ENCODE data around the gene MAPK8IP1. TPM values are rescaled to one million over a fixed set of nuclear protein-coding genes. Genes with fewer than 3 reads are reported as not detected.
A peak's percentile ranks its signal among the peaks of the same experiment; 100 is the strongest.
"Not testable (repeated sequence)": the region's sequence is repeated elsewhere in the genome, so short reads cannot be mapped to it uniquely, and the experiment has no call there.

Gene MAPK8IP1
- 0.83 TPM in 1 of 2 replicates, not detected in the other for total RNA-seq (2014; rRNA removed; shearing (Covaris generic); ENCODE audit: low replicate concordance)

DNA sequence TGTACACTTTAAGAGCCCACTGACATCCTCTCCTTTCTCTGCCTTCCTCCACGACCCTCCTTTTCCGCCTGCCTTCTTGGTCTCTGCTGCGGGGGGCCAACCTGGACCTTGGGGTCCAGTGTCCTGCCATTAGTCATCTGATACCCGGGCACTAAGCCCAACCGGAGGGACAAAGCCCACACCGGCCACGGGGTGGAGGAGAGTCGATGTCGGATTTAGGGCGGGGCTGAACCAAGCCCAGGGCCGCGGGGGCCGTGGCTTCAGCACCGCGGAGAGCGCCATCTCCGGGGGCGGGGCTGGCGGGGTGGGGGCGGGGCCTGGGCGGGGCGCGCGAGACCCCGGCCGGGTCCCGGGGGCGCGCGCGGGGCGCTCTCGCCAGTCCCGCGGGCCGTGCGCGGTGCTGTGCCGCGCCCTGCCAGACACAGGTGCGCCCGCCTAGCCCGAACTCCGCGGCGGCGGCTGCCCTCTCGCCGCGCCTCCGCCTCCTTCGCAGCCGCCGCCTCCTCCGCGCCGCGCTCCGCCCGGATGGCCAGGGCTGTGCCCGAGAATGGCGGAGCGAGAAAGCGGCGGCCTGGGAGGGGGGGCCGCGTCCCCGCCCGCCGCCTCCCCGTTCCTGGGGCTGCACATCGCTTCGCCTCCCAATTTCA is at the start of gene MAPK8IP1:
Gene MAPK8IP1, plus strand, starts transcription at position 378 of the 647 bp plus-strand sequence. Its CDS starts 170 bp downstream, at position 548.
- H3K4me1 ChIP-seq (ENCODE audit: low read length) = peaks cover 11% of the 10 kb centered on the region
- H3K4me3 ChIP-seq (ENCODE audit: low read length) = peak within 1 kb of the TSS; percentile 72

DNA sequence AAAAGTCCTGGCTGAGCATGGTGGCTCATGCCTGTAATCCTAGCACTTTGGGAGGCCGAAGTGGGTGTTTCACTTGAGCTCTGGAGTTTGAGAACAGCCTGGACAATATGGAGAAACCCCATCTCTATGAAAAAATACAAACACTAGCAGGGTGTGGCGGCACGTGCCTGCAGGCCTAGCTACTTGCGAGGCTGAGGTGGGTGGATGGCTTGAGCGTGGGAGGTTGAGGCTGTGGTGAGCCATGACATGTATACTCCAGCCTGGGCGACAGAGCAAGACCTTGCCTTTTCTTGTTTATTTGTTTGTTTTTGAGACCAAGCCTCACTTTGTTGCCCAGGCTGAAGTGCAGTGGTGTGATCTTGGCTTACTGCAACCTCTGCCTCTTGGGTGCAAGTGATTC is 46.2 kb upstream of the MAPK8IP1 start:
- no peaks in the 10 kb centered on the region for H3K79me2 ChIP-seq (ENCODE audit: low read length)
- H3K27ac ChIP-seq (ENCODE audit: low read length) = no peak overlapping the region
- H3K4me1 ChIP-seq (ENCODE audit: low read length) = peaks cover 4% of the 10 kb centered on the region
- H3K27me3 ChIP-seq (ENCODE audit: low read length) = no peaks in the 10 kb centered on the region
- H4K20me1 ChIP-seq (ENCODE audit: insufficient read depth, low read depth, low read length) = no peaks in the 10 kb centered on the region
- H3K36me3 ChIP-seq (ENCODE audit: insufficient read depth, low read length) = no peaks in the 10 kb centered on the region
- no peaks in the 10 kb centered on the region for H3K9me2 ChIP-seq (replicated peaks; ENCODE audit: insufficient read depth, low read length)
- no peaks in the 10 kb centered on the region for H3K9me3 ChIP-seq (ENCODE audit: low read length)
- no peak overlapping the region for H3K4me2 ChIP-seq (ENCODE audit: low read depth, low read length, poor library complexity, severe bottlenecking)
- no peak overlapping the region for H3K9ac ChIP-seq (ENCODE audit: low read length)
- no peak for DNase-seq
- no peak overlapping the region for H3K4me3 ChIP-seq (ENCODE audit: low read length)
- no peak overlapping the region for H2AFZ ChIP-seq (ENCODE audit: low read length)

More for the DNA sequence above, at the start of gene MAPK8IP1:
- Histone ChIP-seq H2AFZ (ENCODE audit: low read length) (no peak within 1 kb of the TSS), H3K27me3 (ENCODE audit: low read length) (no peaks in the 10 kb centered on the region), H3K79me2 (ENCODE audit: low read length) (no peaks in the 10 kb centered on the region), H4K20me1 (ENCODE audit: insufficient read depth, low read depth, low read length) (peaks cover 6% of the 10 kb centered on the region; the same call in 1 of the 2 replicates), H3K27ac (ENCODE audit: low read length) (no peak within 1 kb of the TSS), H3K4me2 (ENCODE audit: low read depth, low read length, poor library complexity, severe bottlenecking) (peak within 1 kb of the TSS; percentile 80), H3K36me3 (ENCODE audit: insufficient read depth, low read length) (no peaks in the 10 kb centered on the region), H3K9me3 (ENCODE audit: low read length) (no peaks in the 10 kb centered on the region), H3K9me2 (replicated peaks; ENCODE audit: insufficient read depth, low read length) (no peaks in the 10 kb centered on the region), H3K9ac (ENCODE audit: low read length) (peak within 1 kb of the TSS; percentile 58)
- DNase-seq = peak; percentile 84

DNA sequence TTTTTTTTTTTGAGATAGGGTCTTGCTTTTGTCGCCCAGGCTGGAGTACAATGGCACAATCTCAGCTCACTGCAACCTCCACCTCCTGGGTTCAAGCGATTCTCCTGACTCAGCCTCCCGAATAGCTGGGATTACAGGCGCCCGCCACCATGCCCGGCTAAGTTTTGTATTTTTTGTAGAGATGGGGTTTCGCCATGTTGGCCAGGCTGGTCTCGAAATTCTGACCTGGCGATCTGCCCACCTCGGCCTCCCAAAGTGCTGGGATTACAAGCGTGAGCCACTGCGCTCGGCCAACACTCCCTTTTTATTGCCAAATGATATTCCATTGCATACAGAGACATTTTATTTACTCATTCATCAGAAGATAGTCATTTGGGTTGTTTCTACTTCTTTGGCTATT is 45.2 kb upstream of the MAPK8IP1 start:
- not testable (repeated sequence) for H3K27me3 ChIP-seq (ENCODE audit: low read length); H3K9me3 ChIP-seq (ENCODE audit: low read length); DNase-seq; H3K9ac ChIP-seq (ENCODE audit: low read length); H3K9me2 ChIP-seq (replicated peaks; ENCODE audit: insufficient read depth, low read length); H3K4me3 ChIP-seq (ENCODE audit: low read length); H3K4me2 ChIP-seq (ENCODE audit: low read depth, low read length, poor library complexity, severe bottlenecking); H2AFZ ChIP-seq (ENCODE audit: low read length); H3K4me1 ChIP-seq (ENCODE audit: low read length); H4K20me1 ChIP-seq (ENCODE audit: insufficient read depth, low read depth, low read length); H3K36me3 ChIP-seq (ENCODE audit: insufficient read depth, low read length); H3K79me2 ChIP-seq (ENCODE audit: low read length); H3K27ac ChIP-seq (ENCODE audit: low read length)

DNA sequence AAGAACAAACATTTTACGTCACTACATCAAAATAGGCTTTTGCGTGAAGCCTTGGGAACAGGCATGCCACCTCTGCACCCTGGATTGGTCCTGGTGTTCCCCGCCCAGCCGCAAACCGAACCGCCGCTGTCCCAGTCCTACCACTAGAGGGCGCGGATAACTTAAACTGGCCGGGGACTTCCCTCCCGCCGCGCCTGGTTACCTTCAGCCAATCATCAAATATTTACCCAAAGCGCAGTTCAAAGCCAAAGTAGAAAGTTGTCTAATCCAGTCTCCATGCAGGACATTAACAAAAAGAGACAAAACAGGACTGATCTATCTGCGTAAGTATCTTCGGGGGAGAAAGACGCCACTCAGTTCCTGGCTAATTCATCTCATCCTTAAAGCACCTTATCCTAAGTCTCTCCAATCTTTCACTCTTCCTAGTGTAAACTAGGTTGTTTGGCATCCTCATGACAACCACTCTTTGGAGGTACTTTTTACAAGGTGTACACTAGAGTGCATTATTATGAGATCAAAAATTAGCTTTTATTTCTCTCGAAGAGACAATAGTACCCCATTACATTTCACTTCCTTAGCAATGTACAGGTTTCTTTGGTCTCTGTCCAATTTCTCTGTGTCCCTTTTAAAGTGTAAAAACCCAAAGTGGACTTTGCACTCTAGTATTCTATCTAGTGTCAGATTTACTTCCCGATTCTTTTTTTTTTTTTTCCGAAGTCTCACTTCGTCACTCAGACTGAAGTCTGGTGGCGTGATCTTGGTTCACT is 42.1 kb upstream of the MAPK8IP1 start:
- H3K9ac ChIP-seq (ENCODE audit: low read length) = no peak overlapping the region
- H3K9me2 ChIP-seq (replicated peaks; ENCODE audit: insufficient read depth, low read length) = no peaks in the 10 kb centered on the region
- H3K27me3 ChIP-seq (ENCODE audit: low read length) = no peaks in the 10 kb centered on the region
- H3K4me1 ChIP-seq (ENCODE audit: low read length) = peaks cover 17% of the 10 kb centered on the region
- peaks cover 3% of the 10 kb centered on the region for H4K20me1 ChIP-seq (ENCODE audit: insufficient read depth, low read depth, low read length)
- H3K27ac ChIP-seq (ENCODE audit: low read length) = no peak overlapping the region
- DNase-seq = peak; percentile 94
- peak overlapping the region; percentile 46 for H3K4me2 ChIP-seq (ENCODE audit: low read depth, low read length, poor library complexity, severe bottlenecking)
- peaks cover under 1% of the 10 kb centered on the region; the same call in 1 of the 2 replicates for H3K79me2 ChIP-seq (ENCODE audit: low read length)
- no peaks in the 10 kb centered on the region for H3K9me3 ChIP-seq (ENCODE audit: low read length)
- peak overlapping the region; percentile 27; the same call in 1 of the 2 replicates for H2AFZ ChIP-seq (ENCODE audit: low read length)
- H3K4me3 ChIP-seq (ENCODE audit: low read length) = no peak overlapping the region; the same call in 1 of the 2 replicates
- H3K36me3 ChIP-seq (ENCODE audit: insufficient read depth, low read length) = no peaks in the 10 kb centered on the region

DNA sequence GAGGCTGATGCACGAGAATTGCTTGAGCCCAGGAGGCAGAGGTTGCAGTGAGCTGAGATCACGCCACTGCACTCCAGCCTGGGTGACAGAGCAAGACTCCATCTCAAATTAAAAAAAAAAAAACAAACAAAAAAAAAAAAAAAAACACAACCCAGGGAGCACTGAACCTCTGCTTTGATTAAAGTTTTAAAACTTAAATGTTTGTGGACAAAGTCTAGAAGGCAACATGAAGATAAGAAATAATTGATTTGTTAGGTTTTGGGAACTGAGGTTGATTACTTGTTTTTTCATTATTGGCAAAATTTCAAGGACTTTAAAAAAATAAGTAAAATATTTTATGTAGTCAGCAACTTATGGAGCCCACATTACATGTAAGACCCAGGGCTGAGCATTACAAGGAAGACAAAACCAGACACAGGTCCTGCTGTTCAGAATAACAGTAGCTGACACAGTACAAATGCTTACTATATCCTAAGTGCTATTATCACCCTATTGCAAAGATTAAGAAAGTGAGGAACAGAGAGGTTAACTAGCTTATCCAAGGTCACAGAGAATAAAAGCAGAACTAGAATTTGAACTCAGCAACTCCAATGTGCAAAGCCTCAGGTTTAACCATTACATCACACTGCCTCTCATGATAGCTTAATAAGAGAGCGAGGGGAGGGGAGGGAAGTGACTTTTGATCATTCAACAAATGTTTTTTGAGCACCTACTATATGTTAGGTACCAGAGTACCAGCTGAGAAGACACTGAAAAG is 40.5 kb upstream of the MAPK8IP1 start:
- H3K9me3 ChIP-seq (ENCODE audit: low read length) = no peaks in the 10 kb centered on the region
- no peaks in the 10 kb centered on the region for H3K27me3 ChIP-seq (ENCODE audit: low read length)
- no peak overlapping the region for H3K9ac ChIP-seq (ENCODE audit: low read length)
- H3K4me3 ChIP-seq (ENCODE audit: low read length) = no peak overlapping the region
- H2AFZ ChIP-seq (ENCODE audit: low read length) = no peak overlapping the region
- H3K4me2 ChIP-seq (ENCODE audit: low read depth, low read length, poor library complexity, severe bottlenecking) = no peak overlapping the region
- H3K27ac ChIP-seq (ENCODE audit: low read length) = no peak overlapping the region
- H3K9me2 ChIP-seq (replicated peaks; ENCODE audit: insufficient read depth, low read length) = no peaks in the 10 kb centered on the region
- peaks cover 24% of the 10 kb centered on the region for H3K4me1 ChIP-seq (ENCODE audit: low read length)
- DNase-seq = no peak
- H3K36me3 ChIP-seq (ENCODE audit: insufficient read depth, low read length) = 0 out of 2 replicates have a peak, but pooled peaks cover 3% of the 10 kb centered on the region
- peaks cover 16% of the 10 kb centered on the region for H4K20me1 ChIP-seq (ENCODE audit: insufficient read depth, low read depth, low read length)
- peaks cover 8% of the 10 kb centered on the region; the same call in 1 of the 2 replicates for H3K79me2 ChIP-seq (ENCODE audit: low read length)

DNA sequence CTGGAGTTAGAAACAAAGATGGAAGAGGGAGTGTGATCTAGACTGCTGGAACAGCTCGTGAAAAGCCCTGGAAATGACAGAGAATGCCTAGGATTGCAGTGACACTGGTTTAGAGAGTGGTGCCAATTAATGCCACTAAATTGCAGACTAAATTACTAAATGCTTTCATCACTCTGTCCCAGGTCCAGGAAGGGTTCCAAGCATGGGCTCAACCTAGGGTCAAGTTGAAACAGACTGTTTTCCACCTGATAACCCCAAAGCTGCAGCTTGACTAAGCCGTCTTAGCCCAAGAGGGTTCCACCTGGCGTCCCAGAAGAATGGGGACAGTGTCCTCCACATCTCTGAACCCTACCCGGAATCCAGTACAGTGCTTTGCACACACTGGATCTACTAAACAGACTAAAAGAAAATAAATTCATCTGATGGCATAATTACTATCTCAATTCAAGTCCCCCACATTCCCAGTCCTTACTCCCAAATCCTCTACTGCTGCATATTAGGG is 39.2 kb upstream of the MAPK8IP1 start:
- peaks cover 24% of the 10 kb centered on the region for H3K4me1 ChIP-seq (ENCODE audit: low read length)
- H3K9me2 ChIP-seq (replicated peaks; ENCODE audit: insufficient read depth, low read length) = no peaks in the 10 kb centered on the region
- peaks cover 28% of the 10 kb centered on the region for H4K20me1 ChIP-seq (ENCODE audit: insufficient read depth, low read depth, low read length)
- 0 out of 2 replicates have a peak overlapping the region, but pooled peaks have one; percentile 58 for H3K9ac ChIP-seq (ENCODE audit: low read length)
- 0 out of 2 replicates have a peak, but pooled peaks cover 3% of the 10 kb centered on the region for H3K36me3 ChIP-seq (ENCODE audit: insufficient read depth, low read length)
- peak overlapping the region; percentile 75 for H3K4me2 ChIP-seq (ENCODE audit: low read depth, low read length, poor library complexity, severe bottlenecking)
- no peak overlapping the region for H3K27ac ChIP-seq (ENCODE audit: low read length)
- peak overlapping the region; percentile 97; the same call in 1 of the 2 replicates for H3K4me3 ChIP-seq (ENCODE audit: low read length)
- H3K79me2 ChIP-seq (ENCODE audit: low read length) = peaks cover 8% of the 10 kb centered on the region; the same call in 1 of the 2 replicates
- no peaks in the 10 kb centered on the region for H3K9me3 ChIP-seq (ENCODE audit: low read length)
- peak overlapping the region; percentile 63 for H2AFZ ChIP-seq (ENCODE audit: low read length)
- no peak for DNase-seq
- no peaks in the 10 kb centered on the region for H3K27me3 ChIP-seq (ENCODE audit: low read length)

DNA sequence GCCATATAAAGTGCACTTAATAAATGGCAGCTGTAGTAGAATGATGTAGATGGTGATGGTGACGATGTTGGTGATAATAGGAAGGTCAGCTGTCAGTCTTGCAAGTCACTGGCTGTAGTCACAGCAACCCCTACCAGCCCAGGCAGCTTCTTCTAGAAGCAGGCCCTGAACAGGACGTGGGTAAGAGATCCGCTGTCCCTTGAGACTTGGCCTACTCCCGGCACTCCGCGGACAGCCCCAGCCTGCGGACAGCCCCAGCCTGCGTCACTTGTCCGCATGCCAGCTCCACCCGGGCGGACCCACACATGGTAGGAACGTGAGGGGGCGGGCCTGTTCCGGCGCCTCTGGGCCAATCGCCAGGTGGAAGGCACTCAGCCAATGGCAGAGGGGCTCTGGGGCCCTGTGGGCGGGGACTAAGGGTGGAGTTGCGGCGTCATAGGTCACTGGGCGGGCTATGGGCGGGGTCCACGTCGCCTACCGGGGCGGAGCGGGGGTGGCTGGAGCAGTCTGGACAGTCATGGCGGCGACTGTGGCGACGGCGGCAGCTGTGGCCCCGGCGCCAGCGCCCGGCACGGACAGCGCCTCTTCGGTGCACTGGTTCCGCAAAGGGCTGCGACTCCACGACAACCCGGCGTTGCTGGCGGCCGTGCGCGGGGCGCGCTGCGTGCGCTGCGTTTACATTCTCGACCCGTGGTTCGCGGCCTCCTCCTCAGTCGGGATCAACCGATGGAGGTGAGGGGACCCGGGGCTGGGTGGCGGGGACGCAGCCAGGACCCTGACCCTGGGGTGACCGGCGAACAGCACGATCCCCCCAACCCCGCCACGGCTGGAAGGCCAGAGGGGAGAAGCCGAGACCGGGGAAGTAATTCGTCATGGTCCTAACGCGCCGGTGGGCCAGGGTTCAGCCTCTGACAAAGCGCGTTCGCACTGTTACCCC is 38.2 kb upstream of the MAPK8IP1 start, which contains the start of gene CRY2:
Gene CRY2, plus strand, starts transcription at position 502 of the 937 bp plus-strand sequence. Its CDS starts 16 bp downstream, at position 518.
- Histone ChIP-seq H3K4me2 (ENCODE audit: low read depth, low read length, poor library complexity, severe bottlenecking) (peak within 1 kb of the TSS; percentile 91), H3K4me3 (ENCODE audit: low read length) (peak within 1 kb of the TSS; percentile 97), H3K27ac (ENCODE audit: low read length) (no peak within 1 kb of the TSS), H3K79me2 (ENCODE audit: low read length) (peaks cover 10% of the 10 kb centered on the region), H4K20me1 (ENCODE audit: insufficient read depth, low read depth, low read length) (peaks cover 35% of the 10 kb centered on the region), H3K9ac (ENCODE audit: low read length) (peak within 1 kb of the TSS; percentile 90), H3K4me1 (ENCODE audit: low read length) (peaks cover 31% of the 10 kb centered on the region), H3K27me3 (ENCODE audit: low read length) (no peaks in the 10 kb centered on the region), H3K9me2 (replicated peaks; ENCODE audit: insufficient read depth, low read length) (no peaks in the 10 kb centered on the region), H3K9me3 (ENCODE audit: low read length) (no peaks in the 10 kb centered on the region), H3K36me3 (ENCODE audit: insufficient read depth, low read length) (0 out of 2 replicates have a peak, but pooled peaks cover 3% of the 10 kb centered on the region), H2AFZ (ENCODE audit: low read length) (peak within 1 kb of the TSS; percentile 93)
- DNase-seq = peak; percentile 99

Data from Karpas-422 (cell line).